LNCaP clone FGC (cell line): ENCODE results near the gene NUAK1.

Source experiments
- DNase-seq: peaks from one replicate; pipeline ENCODE4 v3.0.0-alpha.2; 2011; ENCODE audit warnings: low read depth
- H3K4me3 ChIP-seq: 2 replicates; pipeline ENCODE4 v1.5.1; 2011; ENCODE audit warnings: mild to moderate bottlenecking, low read depth, low read length, control low read depth
- CTCF ChIP-seq: IDR thresholded peaks from 2 replicates; pipeline ENCODE4 v1.5.1; 2012; ENCODE audit warnings: mild to moderate bottlenecking; ENCODE audit not compliant: control insufficient read depth, insufficient read depth; ENCODE audit errors: extremely low read depth

The NUAK1 gene

DNA sequence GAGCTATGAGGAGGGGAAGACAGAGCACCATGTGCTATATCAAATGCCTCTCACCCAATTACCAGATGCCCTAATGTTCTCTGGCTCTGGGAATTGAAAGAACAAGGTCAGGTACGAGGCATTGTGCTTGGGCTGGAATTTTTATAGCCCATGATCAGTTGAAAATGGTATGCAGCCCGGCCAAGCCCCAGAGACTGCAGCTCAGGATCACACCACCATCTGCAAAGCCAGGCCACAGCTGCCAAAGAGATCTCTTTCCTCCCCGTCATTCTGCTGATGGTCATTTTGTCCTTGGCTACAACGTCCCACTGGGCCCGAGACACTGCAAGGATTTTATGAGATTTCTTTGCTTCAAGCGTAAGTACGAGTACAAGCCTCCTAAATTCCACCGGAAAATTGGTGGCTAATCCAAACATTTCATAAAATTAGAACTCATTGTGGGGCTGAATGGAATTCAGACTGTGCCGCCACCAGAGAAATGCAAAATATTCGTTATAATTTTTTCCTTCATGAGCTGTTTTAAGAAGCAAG, 15.1 kb downstream of the NUAK1 start:
- no peak for DNase-seq
- TF ChIP-seq CTCF = no peak
- no peak overlapping the region for H3K4me3 ChIP-seq

DNA sequence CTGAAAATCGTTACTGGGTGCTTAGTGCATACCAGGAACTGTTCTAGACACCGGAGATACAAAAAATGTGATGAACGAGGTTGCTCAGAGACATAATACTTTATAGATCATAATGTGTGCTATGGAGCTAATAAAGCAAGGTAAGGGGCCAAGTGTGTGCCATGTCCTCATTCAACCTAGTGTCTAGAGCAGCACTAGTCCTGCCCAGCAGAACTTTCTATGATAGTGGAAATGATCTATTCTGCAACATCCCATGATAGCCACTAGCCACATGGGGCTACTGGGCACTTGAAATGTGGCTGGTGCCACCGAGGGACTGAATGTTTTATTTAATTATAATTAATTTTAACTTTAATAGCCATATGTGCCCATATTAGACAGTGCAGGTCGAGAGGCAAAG, 15.6 kb downstream of the NUAK1 start:
- TF ChIP-seq CTCF = no peak
- no peak for DNase-seq
- H3K4me3 ChIP-seq = no peak overlapping the region

DNA sequence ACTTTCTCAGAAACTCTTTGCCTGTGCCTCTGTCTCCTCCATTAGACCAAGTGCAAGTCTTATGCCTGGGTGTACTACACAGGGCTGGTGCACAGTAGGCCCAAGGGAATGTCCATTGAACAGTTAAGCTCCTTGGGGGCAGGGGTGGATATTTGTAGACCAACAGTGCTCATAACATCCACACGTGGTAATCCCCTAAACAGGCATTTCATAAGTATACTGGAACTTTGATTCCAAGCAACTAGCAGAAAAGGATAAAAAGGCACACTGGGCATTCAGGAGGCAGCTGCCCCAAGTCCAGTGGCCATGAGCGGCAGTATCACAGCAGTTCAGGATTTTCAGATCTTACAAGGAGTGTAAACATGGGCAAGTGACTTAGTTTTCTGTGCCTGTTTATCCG, 16.8 kb downstream of the NUAK1 start:
- TF ChIP-seq CTCF = no peak
- DNase-seq = no peak
- H3K4me3 ChIP-seq = no peak overlapping the region

DNA sequence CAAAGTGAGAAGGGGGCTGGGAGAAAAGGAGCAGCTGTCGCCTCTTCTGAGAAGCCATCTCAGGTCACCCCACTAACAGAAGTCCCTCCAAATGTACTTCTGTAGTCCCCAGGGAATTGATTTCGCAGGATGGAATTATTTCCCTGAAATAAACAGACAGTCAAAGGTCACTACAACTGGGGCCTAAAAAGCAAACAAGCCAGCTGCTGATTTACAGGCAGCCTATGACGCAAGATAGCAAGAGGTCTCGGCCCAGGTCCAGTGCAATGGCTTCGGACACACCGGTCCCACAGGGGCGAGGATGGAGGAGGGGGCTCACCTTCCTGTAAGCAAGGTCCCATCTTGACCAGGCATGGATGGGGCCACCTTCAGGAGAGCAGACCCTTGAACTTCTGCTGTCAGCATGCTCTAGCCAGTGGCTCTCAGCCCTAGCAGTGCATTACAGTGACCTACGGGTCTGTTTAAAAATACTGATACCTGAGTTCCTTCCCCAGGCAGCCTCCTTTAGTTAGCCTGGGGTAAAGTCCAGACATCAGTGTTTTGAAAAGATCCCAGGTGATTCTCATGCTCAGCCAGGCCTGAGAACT, 18.1 kb downstream of the NUAK1 start:
- no peak overlapping the region for H3K4me3 ChIP-seq
- DNase-seq = no peak
- TF ChIP-seq CTCF = no peak

DNA sequence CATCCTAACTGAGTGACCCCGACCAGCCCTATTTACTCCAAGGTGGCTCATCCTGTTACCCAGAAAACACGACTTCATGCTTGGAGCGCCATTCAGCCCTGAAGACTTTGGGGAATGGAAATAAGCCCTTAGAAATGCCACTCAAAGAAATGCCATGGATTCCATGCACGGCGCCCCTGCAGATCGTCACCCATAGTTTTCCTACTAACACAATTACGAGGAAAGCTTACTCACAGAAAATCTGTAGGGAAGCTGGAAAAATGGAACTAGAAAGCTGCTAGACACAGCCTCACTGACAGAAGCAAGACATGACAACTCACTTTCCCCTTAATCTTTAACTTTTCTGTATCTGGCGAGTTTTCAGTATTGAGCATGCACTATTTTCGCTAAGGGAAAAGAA, 19.5 kb downstream of the NUAK1 start:
- H3K4me3 ChIP-seq = no peak overlapping the region
- no peak for TF ChIP-seq CTCF
- DNase-seq = no peak

GRCh38 chr12:106118381-106119130, 20.2 kb downstream of the NUAK1 start:
- no peak for TF ChIP-seq CTCF
- H3K4me3 ChIP-seq = no peak overlapping the region
- no peak for DNase-seq
